ENCODE results near the gene YEATS2. TPM values are rescaled to one million over a fixed set of nuclear protein-coding genes. Genes with fewer than 3 reads are reported as not detected.

The YEATS2 gene
- polyA plus RNA-seq, 2 of the 4 experiments (the other 2 are of a cell fraction): 11.2 to 15.3 TPM

DNA sequence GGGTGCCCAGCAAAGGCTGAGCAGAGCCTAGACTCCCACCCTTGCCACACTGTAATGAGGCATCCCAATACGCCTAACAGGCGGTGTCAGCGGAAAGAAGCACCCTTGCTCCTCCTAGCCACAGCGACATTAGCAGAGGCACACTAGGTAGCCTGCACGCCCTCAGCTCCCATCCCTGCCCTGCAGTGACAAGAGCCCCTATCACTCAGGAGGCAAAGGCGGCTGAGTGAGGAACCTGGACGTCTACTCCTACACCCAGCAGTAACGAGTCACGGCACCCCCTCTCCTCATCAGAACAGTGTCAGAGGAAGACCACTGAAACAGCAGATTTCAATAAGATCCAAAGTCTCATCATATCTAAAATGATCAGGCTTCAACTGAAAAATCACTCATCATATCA, 139.8 kb downstream of the YEATS2 start:
- POLR2A ChIA-PET: no interaction called here
- WGBS (ENCODE audit: missing lambda C conversion rate): 87% methylated on average over 9 of the region's 9 CpGs
- no peak overlapping the region for H3K27ac ChIP-seq
- TF ChIP-seq CHD2 (IDR thresholded peaks at IDR 0.05; ENCODE audit: low read length, partially characterized antibody) (no peak), RFX5 (IDR thresholded peaks at IDR 0.05) (no peak), SMC3 (IDR thresholded peaks at IDR 0.05) (no peak), BCL3 (IDR thresholded peaks at IDR 0.05) (no peak), TFCP2L1 (CRISPR knock-in tag; IDR thresholded peaks at IDR 0.05) (no peak), GATA3 (IDR thresholded peaks at IDR 0.05; ENCODE audit: borderline replicate concordance) (no peak), REST (IDR thresholded peaks at IDR 0.05) (no peak), MAFK (IDR thresholded peaks at IDR 0.05; ENCODE audit: partially characterized antibody) (no peak), FOSB (CRISPR knock-in tag; IDR thresholded peaks at IDR 0.05) (no peak), RCOR1 (IDR thresholded peaks at IDR 0.05; ENCODE audit: low read depth, low read length) (no peak), FOXS1 (CRISPR knock-in tag; IDR thresholded peaks at IDR 0.05) (no peak), ZNF302 (CRISPR knock-in tag; IDR thresholded peaks at IDR 0.05) (no peak), HEYL (CRISPR knock-in tag; IDR thresholded peaks at IDR 0.05) (no peak), JUNB (IDR thresholded peaks at IDR 0.05) (no peak), HDAC2 (IDR thresholded peaks at IDR 0.05) (no peak), HOXA7 (CRISPR knock-in tag; IDR thresholded peaks at IDR 0.05) (no peak), NPAS2 (CRISPR knock-in tag; IDR thresholded peaks at IDR 0.05; ENCODE audit: borderline replicate concordance) (no peak), ZSCAN20 (CRISPR knock-in tag; IDR thresholded peaks at IDR 0.05) (no peak)
- TF ChIP-seq, protein P1, sequence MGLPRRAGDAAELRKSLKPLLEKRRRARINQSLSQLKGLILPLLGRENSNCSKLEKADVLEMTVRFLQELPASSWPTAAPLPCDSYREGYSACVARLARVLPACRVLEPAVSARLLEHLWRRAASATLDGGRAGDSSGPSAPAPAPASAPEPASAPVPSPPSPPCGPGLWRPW (IDR thresholded peaks at IDR 0.05): no peak
- FAIRE-seq (no peak), ATAC-seq (no peak), DNase-seq (ENCODE audit: low read depth in 1 of 2, low spot score in 1 of 2) (no peak)
- CTCF ChIA-PET: no interaction called here
- H3K4me3 ChIP-seq: no peak overlapping the region
- no peaks in the 10 kb centered on the region for H3K9me3 ChIP-seq
- H3K4me1 ChIP-seq: no peaks in the 10 kb centered on the region
- H3K4me2 ChIP-seq: no peak overlapping the region

- ATAC-seq: no peak
- Histone ChIP-seq H3K27ac (no peak overlapping the region), H3K4me3 (no peak overlapping the region), H3K9me3 (no peaks in the 10 kb centered on the region), H3K4me2 (no peak overlapping the region), H3K4me1 (no peaks in the 10 kb centered on the region)
- FAIRE-seq: no peak
- POLR2A ChIA-PET: no interaction called here
- 96% methylated on average over 3 of the region's 3 CpGs for WGBS (ENCODE audit: missing lambda C conversion rate)
- DNase-seq (ENCODE audit: low read depth in 1 of 2, low spot score in 1 of 2): no peak
- no peak for TF ChIP-seq NPAS2 (CRISPR knock-in tag; IDR thresholded peaks at IDR 0.05; ENCODE audit: borderline replicate concordance)
- no peak for TF ChIP-seq KDM5A (IDR thresholded peaks at IDR 0.05)
- TF ChIP-seq, protein P1 (IDR thresholded peaks at IDR 0.05): no peak
- no peak for TF ChIP-seq EP300 (IDR thresholded peaks at IDR 0.05)
- TF ChIP-seq JUN (IDR thresholded peaks at IDR 0.05): no peak
- TF ChIP-seq ZC3H11A (IDR thresholded peaks at IDR 0.05): no peak
- no peak for TF ChIP-seq FOSL2 (IDR thresholded peaks at IDR 0.05)
- TF ChIP-seq FOSL2 (CRISPR knock-in tag; IDR thresholded peaks at IDR 0.05): no peak
- TF ChIP-seq BHLHE40 (IDR thresholded peaks at IDR 0.05; ENCODE audit: low read depth, low read length): no peak
- no peak for TF ChIP-seq RFX5 (IDR thresholded peaks at IDR 0.05)
- TF ChIP-seq HDAC2 (IDR thresholded peaks at IDR 0.05): no peak
- TF ChIP-seq POLR2A (IDR thresholded peaks at IDR 0.05; ENCODE audit: low read length): no peak
- CTCF ChIA-PET: no interaction called here
Observed at GRCh38 chr3:183837894-183838293, 140.3 kb downstream of the YEATS2 start.
